ENCODE data around the gene DIPK1B.
"Not testable (repeated sequence)": the region's sequence is repeated elsewhere in the genome, so short reads cannot be mapped to it uniquely, and the experiment has no call there.

DIPK1B gene

GRCh38 chr9:136759436-136760325, 47.3 kb downstream of the DIPK1B start:
- Histone ChIP-seq H3K4me3 (ENCODE audit: low read length in 2 of 2) (no peak overlapping the region), H3K36me3 (ENCODE audit: control insufficient read depth in 2 of 2, insufficient read depth in 2 of 2, low read length in 2 of 2) (no peaks in the 10 kb centered on the region), H3K4me1 (ENCODE audit: control insufficient read depth, insufficient read depth, low read length) (peaks cover 7% of the 10 kb centered on the region), H3K9ac (ENCODE audit: low read length in 2 of 2) (no peak overlapping the region), H3K27ac (ENCODE audit: low read length) (no peak overlapping the region), H3K27me3 (ENCODE audit: control insufficient read depth in 1 of 2, insufficient read depth in 2 of 2, low read length in 2 of 2) (peaks cover 17 to 21% of the 10 kb centered on the region in 2 donors), H3K9me3 (ENCODE audit: control insufficient read depth in 2 of 2, low read length in 2 of 2) (peaks cover 0 to 5% of the 10 kb centered on the region in 2 donors)

GRCh38 chr9:136760424-136760823, 48.1 kb downstream of the DIPK1B start:
- no peak overlapping the region for H3K27ac ChIP-seq (ENCODE audit: low read length)
- H3K4me1 ChIP-seq (ENCODE audit: control insufficient read depth, insufficient read depth, low read length) = peaks cover 7% of the 10 kb centered on the region
- H3K4me3 ChIP-seq (ENCODE audit: low read length in 2 of 2) = no peak overlapping the region
- H3K27me3 ChIP-seq (ENCODE audit: control insufficient read depth in 1 of 2, insufficient read depth in 2 of 2, low read length in 2 of 2) = peaks cover 17 to 23% of the 10 kb centered on the region in 2 donors
- H3K36me3 ChIP-seq (ENCODE audit: control insufficient read depth in 2 of 2, insufficient read depth in 2 of 2, low read length in 2 of 2) = no peaks in the 10 kb centered on the region
- no peak overlapping the region for H3K9ac ChIP-seq (ENCODE audit: low read length in 2 of 2)
- peaks cover 0 to 3% of the 10 kb centered on the region in 2 donors for H3K9me3 ChIP-seq (ENCODE audit: control insufficient read depth in 2 of 2, low read length in 2 of 2)

GRCh38 chr9:136760834-136761544, 48.6 kb downstream of the DIPK1B start:
- not testable (repeated sequence) for H3K9ac ChIP-seq (ENCODE audit: low read length in 2 of 2); H3K9me3 ChIP-seq (ENCODE audit: control insufficient read depth in 2 of 2, low read length in 2 of 2); H3K36me3 ChIP-seq (ENCODE audit: control insufficient read depth in 2 of 2, insufficient read depth in 2 of 2, low read length in 2 of 2); H3K4me3 ChIP-seq (ENCODE audit: low read length in 2 of 2); H3K4me1 ChIP-seq (ENCODE audit: control insufficient read depth, insufficient read depth, low read length); H3K27ac ChIP-seq (ENCODE audit: low read length)
- peaks cover 17 to 21% of the 10 kb centered on the region in 2 donors for H3K27me3 ChIP-seq (ENCODE audit: control insufficient read depth in 1 of 2, insufficient read depth in 2 of 2, low read length in 2 of 2)

DNA sequence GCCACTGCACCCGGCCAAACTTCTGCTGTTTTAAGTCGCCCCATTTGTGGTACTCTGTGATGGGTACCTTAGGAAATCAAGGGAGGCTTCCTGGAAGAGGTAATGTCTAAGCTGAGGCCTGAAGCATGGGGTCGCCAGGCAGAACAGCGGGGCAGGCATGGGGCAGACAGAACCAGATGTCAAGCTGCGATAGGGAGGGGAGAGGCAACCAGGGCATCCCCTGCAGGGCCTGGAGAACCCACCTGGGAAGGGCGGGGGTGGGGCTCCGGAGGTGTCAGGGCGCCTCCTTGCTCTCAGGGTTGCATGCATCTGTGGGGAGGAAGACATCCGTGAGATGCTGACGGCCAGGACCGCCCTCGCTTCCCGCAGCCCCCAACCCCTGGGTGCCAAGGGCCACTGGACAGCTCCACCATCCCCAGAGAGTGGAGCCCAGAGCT, 49.2 kb downstream of the DIPK1B start:
- no peak overlapping the region for H3K4me3 ChIP-seq (ENCODE audit: low read length in 2 of 2)
- no peak overlapping the region for H3K27ac ChIP-seq (ENCODE audit: low read length)
- no peaks in the 10 kb centered on the region for H3K36me3 ChIP-seq (ENCODE audit: control insufficient read depth in 2 of 2, insufficient read depth in 2 of 2, low read length in 2 of 2)
- peaks cover 7% of the 10 kb centered on the region for H3K4me1 ChIP-seq (ENCODE audit: control insufficient read depth, insufficient read depth, low read length)
- H3K9ac ChIP-seq (ENCODE audit: low read length in 2 of 2) = no peak overlapping the region
- H3K27me3 ChIP-seq (ENCODE audit: control insufficient read depth in 1 of 2, insufficient read depth in 2 of 2, low read length in 2 of 2) = peaks cover 17 to 19% of the 10 kb centered on the region in 2 donors
- no peaks in the 10 kb centered on the region for H3K9me3 ChIP-seq (ENCODE audit: control insufficient read depth in 2 of 2, low read length in 2 of 2)

- peaks cover 7% of the 10 kb centered on the region for H3K4me1 ChIP-seq (ENCODE audit: control insufficient read depth, insufficient read depth, low read length)
- H3K9me3 ChIP-seq (ENCODE audit: control insufficient read depth in 2 of 2, low read length in 2 of 2) = no peaks in the 10 kb centered on the region
- H3K36me3 ChIP-seq (ENCODE audit: control insufficient read depth in 2 of 2, insufficient read depth in 2 of 2, low read length in 2 of 2) = no peaks in the 10 kb centered on the region
- no peak overlapping the region for H3K4me3 ChIP-seq (ENCODE audit: low read length in 2 of 2)
- peaks cover 17% of the 10 kb centered on the region in 2 donors for H3K27me3 ChIP-seq (ENCODE audit: control insufficient read depth in 1 of 2, insufficient read depth in 2 of 2, low read length in 2 of 2)
- H3K27ac ChIP-seq (ENCODE audit: low read length) = no peak overlapping the region
- H3K9ac ChIP-seq (ENCODE audit: low read length in 2 of 2) = no peak overlapping the region
Measured at GRCh38 chr9:136762221-136762691, 49.9 kb downstream of the DIPK1B start.

- H3K4me3 ChIP-seq (ENCODE audit: low read length in 2 of 2) = no peak overlapping the region
- no peak overlapping the region for H3K27ac ChIP-seq (ENCODE audit: low read length)
- no peaks in the 10 kb centered on the region for H3K36me3 ChIP-seq (ENCODE audit: control insufficient read depth in 2 of 2, insufficient read depth in 2 of 2, low read length in 2 of 2)
- H3K9ac ChIP-seq (ENCODE audit: low read length in 2 of 2) = no peak overlapping the region
- H3K27me3 ChIP-seq (ENCODE audit: control insufficient read depth in 1 of 2, insufficient read depth in 2 of 2, low read length in 2 of 2) = peaks cover 22% of the 10 kb centered on the region in 2 donors
- no peaks in the 10 kb centered on the region for H3K9me3 ChIP-seq (ENCODE audit: control insufficient read depth in 2 of 2, low read length in 2 of 2)
- H3K4me1 ChIP-seq (ENCODE audit: control insufficient read depth, insufficient read depth, low read length) = peaks cover 7% of the 10 kb centered on the region
Measured at GRCh38 chr9:136762915-136763648, 50.7 kb downstream of the DIPK1B start.

- Histone ChIP-seq H3K9me3 (ENCODE audit: control insufficient read depth in 2 of 2, low read length in 2 of 2) (no peaks in the 10 kb centered on the region), H3K36me3 (ENCODE audit: control insufficient read depth in 2 of 2, insufficient read depth in 2 of 2, low read length in 2 of 2) (no peaks in the 10 kb centered on the region), H3K9ac (ENCODE audit: low read length in 2 of 2) (no peak overlapping the region), H3K4me3 (ENCODE audit: low read length in 2 of 2) (no peak overlapping the region), H3K4me1 (ENCODE audit: control insufficient read depth, insufficient read depth, low read length) (peaks cover 7% of the 10 kb centered on the region), H3K27ac (ENCODE audit: low read length) (no peak overlapping the region), H3K27me3 (ENCODE audit: control insufficient read depth in 1 of 2, insufficient read depth in 2 of 2, low read length in 2 of 2) (peaks cover 22 to 23% of the 10 kb centered on the region in 2 donors)
Measured at GRCh38 chr9:136763649-136764035, 51.3 kb downstream of the DIPK1B start.

GRCh38 chr9:136764301-136764891, 52.0 kb downstream of the DIPK1B start, which contains the start of gene LCN15:
TSS of gene LCN15 (minus strand) at chr9:136764518. CDS start at chr9:136764488, 30 bp downstream.
- no peak within 1 kb of the TSS for H3K4me3 ChIP-seq (ENCODE audit: low read length in 2 of 2)

DNA sequence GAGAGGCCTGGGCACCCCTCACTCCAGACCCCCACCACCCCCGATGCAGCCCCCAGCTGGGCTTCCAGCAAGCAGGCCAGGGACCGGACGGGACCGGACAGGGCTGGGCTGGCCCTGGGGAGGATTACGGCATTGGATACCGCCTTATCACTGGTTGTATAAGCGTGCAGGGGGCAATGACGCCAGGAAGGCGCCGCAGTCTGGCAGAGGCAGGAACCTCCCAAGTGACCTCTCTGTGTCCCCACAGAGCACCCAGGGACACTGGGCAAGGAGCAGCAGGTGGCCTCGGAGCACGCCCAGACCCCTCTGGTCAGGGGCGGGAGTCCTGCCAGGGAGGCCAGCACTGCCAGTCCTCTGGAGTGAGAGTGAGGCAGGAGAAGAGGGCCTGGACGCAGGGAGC, 52.7 kb downstream of the DIPK1B start:
- Histone ChIP-seq H3K9ac (ENCODE audit: low read length in 2 of 2) (no peak overlapping the region), H3K36me3 (ENCODE audit: control insufficient read depth in 2 of 2, insufficient read depth in 2 of 2, low read length in 2 of 2) (no peaks in the 10 kb centered on the region), H3K27me3 (ENCODE audit: control insufficient read depth in 1 of 2, insufficient read depth in 2 of 2, low read length in 2 of 2) (peaks cover 20 to 23% of the 10 kb centered on the region in 2 donors), H3K27ac (ENCODE audit: low read length) (no peak overlapping the region), H3K4me1 (ENCODE audit: control insufficient read depth, insufficient read depth, low read length) (peaks cover 9% of the 10 kb centered on the region), H3K4me3 (ENCODE audit: low read length in 2 of 2) (no peak overlapping the region), H3K9me3 (ENCODE audit: control insufficient read depth in 2 of 2, low read length in 2 of 2) (no peaks in the 10 kb centered on the region)

More at GRCh38 chr9:136764301-136764891, 52.0 kb downstream of the DIPK1B start, which contains the start of gene LCN15:
- peaks cover 7% of the 10 kb centered on the region for H3K4me1 ChIP-seq (ENCODE audit: control insufficient read depth, insufficient read depth, low read length)
- no peaks in the 10 kb centered on the region for H3K36me3 ChIP-seq (ENCODE audit: control insufficient read depth in 2 of 2, insufficient read depth in 2 of 2, low read length in 2 of 2)
- no peaks in the 10 kb centered on the region for H3K9me3 ChIP-seq (ENCODE audit: control insufficient read depth in 2 of 2, low read length in 2 of 2)
- no peak within 1 kb of the TSS for H3K27ac ChIP-seq (ENCODE audit: low read length)
- no peak within 1 kb of the TSS for H3K9ac ChIP-seq (ENCODE audit: low read length in 2 of 2)
- H3K27me3 ChIP-seq (ENCODE audit: control insufficient read depth in 1 of 2, insufficient read depth in 2 of 2, low read length in 2 of 2) = peaks cover 22 to 23% of the 10 kb centered on the region in 2 donors
